ENCODE measurements around the gene POLRMT. TPM values are rescaled to one million over a fixed set of nuclear protein-coding genes. Genes with fewer than 3 reads are reported as not detected.
"Not testable (repeated sequence)": the region's sequence is repeated elsewhere in the genome, so short reads cannot be mapped to it uniquely, and the experiment has no call there.

Gene POLRMT
- total and polyA plus RNA-seq, 4 donors, result 10.1 to 76.6 (median 26.6) TPM

DNA sequence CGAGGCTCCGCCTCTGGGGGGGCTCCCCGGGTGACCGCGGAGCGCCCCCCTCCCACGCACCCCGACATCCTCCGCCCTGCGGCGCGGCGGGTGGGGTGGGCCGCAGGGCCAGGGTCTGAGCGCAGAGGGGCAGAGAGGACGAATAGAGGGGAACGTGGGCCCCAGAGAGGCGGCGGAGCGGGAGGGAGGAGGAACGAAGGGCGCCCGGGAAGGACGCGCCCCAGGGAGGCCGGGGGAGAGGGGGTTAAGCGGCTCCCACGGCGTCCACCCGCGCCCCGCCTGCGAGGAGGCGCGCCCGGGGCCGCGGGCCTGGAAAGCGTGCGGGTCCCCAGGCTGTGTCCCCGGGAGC is 42.6 kb downstream of the POLRMT start:
- DNase-seq (no peak), ATAC-seq (ENCODE audit: low FRiP score) (no peak)
- Histone ChIP-seq H3K4me1 (ENCODE audit: control insufficient read depth in 1 of 2, insufficient read depth in 2 of 2, low read length in 2 of 2) (no peaks in the 10 kb centered on the region), H3K27ac (ENCODE audit: low read depth in 1 of 2, low read length in 2 of 2) (no peak overlapping the region), H3K4me3 (ENCODE audit: low read length in 2 of 2) (no peak overlapping the region), H3K36me3 (ENCODE audit: control insufficient read depth in 1 of 2, insufficient read depth in 2 of 2, low read length in 1 of 2) (no peaks in the 10 kb centered on the region), H3K9me3 (ENCODE audit: control insufficient read depth, low read length) (no peaks in the 10 kb centered on the region), H3K27me3 (ENCODE audit: control insufficient read depth in 1 of 2, insufficient read depth in 2 of 2, low read length in 1 of 2) (no peaks in the 10 kb centered on the region)
- intact Hi-C loops (cut with DNase I), result no loop called here
- WGBS, 2 donors, result 7 to 9% methylated on average over 30 to 41 of the region's 41 CpGs

- H3K9me3 ChIP-seq (ENCODE audit: control insufficient read depth, low read length), result no peaks in the 10 kb centered on the region
- 1 to 2% methylated on average over 21 to 50 of the region's 50 CpGs for WGBS, 2 donors
- intact Hi-C loops (cut with DNase I), result no loop called here
- DNase-seq (no peak), ATAC-seq (ENCODE audit: low FRiP score) (no peak)
- H3K4me3 ChIP-seq (ENCODE audit: low read length in 2 of 2), result no peak overlapping the region
- H3K4me1 ChIP-seq (ENCODE audit: control insufficient read depth in 1 of 2, insufficient read depth in 2 of 2, low read length in 2 of 2), result no peaks in the 10 kb centered on the region
- no peaks in the 10 kb centered on the region for H3K27me3 ChIP-seq (ENCODE audit: control insufficient read depth in 1 of 2, insufficient read depth in 2 of 2, low read length in 1 of 2)
- H3K27ac ChIP-seq (ENCODE audit: low read depth in 1 of 2, low read length in 2 of 2), result no peak overlapping the region
- no peaks in the 10 kb centered on the region for H3K36me3 ChIP-seq (ENCODE audit: control insufficient read depth in 1 of 2, insufficient read depth in 2 of 2, low read length in 1 of 2)
Observed at GRCh38 chr19:590396-590745, 43.0 kb downstream of the POLRMT start.

DNA sequence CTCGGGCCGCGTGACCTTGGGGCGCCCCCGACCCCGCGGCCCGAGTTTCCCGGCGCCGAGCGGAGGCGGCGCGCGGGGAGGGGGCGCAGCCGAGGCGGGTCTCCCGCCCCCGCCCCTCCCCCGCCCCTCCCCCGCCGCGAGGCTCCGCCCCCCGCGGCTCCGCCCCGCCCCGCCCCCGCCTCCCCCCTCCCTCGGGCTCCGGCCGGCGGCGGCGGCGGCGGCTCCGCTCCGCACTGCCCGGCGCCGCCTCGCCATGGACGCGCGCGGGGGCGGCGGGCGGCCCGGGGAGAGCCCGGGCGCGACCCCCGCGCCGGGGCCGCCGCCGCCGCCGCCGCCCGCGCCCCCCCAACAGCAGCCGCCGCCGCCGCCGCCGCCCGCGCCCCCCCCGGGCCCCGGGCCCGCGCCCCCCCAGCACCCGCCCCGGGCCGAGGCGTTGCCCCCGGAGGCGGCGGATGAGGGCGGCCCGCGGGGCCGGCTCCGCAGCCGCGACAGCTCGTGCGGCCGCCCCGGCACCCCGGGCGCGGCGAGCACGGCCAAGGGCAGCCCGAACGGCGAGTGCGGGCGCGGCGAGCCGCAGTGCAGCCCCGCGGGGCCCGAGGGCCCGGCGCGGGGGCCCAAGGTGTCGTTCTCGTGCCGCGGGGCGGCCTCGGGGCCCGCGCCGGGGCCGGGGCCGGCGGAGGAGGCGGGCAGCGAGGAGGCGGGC is 43.5 kb downstream of the POLRMT start, which contains the start of gene HCN2:
Gene HCN2, plus strand, starts transcription at position 189 of the 703 bp plus-strand sequence. Its CDS starts 65 bp downstream, at position 254.
- intact Hi-C loops (cut with DNase I), result no loop called here
- Histone ChIP-seq H3K4me1 (ENCODE audit: control insufficient read depth in 1 of 2, insufficient read depth in 2 of 2, low read length in 2 of 2) (no peaks in the 10 kb centered on the region), H3K27me3 (ENCODE audit: control insufficient read depth in 1 of 2, insufficient read depth in 2 of 2, low read length in 1 of 2) (no peaks in the 10 kb centered on the region), H3K27ac (ENCODE audit: low read depth in 1 of 2, low read length in 2 of 2) (no peak within 1 kb of the TSS), H3K4me3 (ENCODE audit: low read length in 2 of 2) (no peak within 1 kb of the TSS), H3K9me3 (ENCODE audit: control insufficient read depth, low read length) (no peaks in the 10 kb centered on the region), H3K36me3 (ENCODE audit: control insufficient read depth in 1 of 2, insufficient read depth in 2 of 2, low read length in 1 of 2) (no peaks in the 10 kb centered on the region)
- DNase-seq (no peak), ATAC-seq (ENCODE audit: low FRiP score) (no peak)
- 1% methylated on average over 19 to 124 of the region's 132 CpGs for WGBS, 2 donors

DNA sequence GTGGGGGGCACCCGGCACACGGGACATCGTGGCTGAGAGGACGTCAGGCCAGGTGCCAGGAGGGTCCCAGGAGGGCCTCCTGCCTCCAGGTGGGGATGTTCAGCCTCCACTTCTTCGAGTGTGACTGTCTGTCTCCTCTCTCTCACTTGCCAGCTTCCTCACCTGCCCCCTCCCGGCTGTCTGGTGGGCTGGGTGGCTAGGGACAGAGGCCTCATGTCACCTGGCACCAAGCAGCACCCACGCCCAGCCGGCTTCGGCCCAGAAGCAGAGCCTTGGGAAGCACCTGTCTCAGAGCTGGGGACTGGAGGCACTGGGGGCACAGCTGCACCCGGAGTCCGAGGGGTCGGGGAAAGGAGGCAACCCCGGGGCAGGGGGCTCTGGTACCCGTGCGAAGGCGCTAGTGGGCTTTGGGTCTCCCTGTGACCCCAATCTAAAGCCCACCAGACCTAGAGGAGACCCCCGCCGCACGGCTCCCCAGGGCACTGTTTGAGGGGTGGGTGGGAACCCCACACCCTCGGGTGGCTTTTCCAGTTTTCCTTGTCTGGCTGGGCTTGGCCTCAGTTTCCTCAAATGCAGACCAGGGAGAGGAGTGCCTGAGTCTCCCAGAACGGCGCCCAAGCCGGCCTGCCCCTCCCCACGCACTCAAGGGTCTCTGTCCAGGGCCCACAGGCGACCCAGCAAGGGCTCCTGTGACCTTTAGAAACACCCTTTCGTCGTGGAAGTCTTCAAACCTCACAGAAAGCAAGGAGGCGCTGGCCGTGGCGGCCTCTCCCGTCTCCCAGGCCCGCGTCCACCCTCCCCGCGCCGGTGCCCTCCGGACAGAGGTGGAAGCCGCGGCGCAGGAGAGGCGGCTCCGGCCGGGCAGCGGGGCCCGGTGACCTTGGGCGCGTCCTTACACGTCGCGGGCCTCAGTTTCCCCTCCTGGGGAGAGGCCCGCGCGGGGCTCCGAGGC is 44.3 kb downstream of the POLRMT start:
- Histone ChIP-seq H3K27me3 (ENCODE audit: control insufficient read depth in 1 of 2, insufficient read depth in 2 of 2, low read length in 1 of 2) (no peaks in the 10 kb centered on the region), H3K36me3 (ENCODE audit: control insufficient read depth in 1 of 2, insufficient read depth in 2 of 2, low read length in 1 of 2) (no peaks in the 10 kb centered on the region), H3K27ac (ENCODE audit: low read depth in 1 of 2, low read length in 2 of 2) (no peak overlapping the region), H3K4me3 (ENCODE audit: low read length in 2 of 2) (no peak overlapping the region), H3K4me1 (ENCODE audit: control insufficient read depth in 1 of 2, insufficient read depth in 2 of 2, low read length in 2 of 2) (no peaks in the 10 kb centered on the region), H3K9me3 (ENCODE audit: control insufficient read depth, low read length) (no peaks in the 10 kb centered on the region)
- WGBS, 2 donors, result 14 to 19% methylated on average over 48 to 54 of the region's 54 CpGs
- ATAC-seq (ENCODE audit: low FRiP score) (no peak), DNase-seq (no peak)
- intact Hi-C loops (cut with DNase I), result no loop called here

DNA sequence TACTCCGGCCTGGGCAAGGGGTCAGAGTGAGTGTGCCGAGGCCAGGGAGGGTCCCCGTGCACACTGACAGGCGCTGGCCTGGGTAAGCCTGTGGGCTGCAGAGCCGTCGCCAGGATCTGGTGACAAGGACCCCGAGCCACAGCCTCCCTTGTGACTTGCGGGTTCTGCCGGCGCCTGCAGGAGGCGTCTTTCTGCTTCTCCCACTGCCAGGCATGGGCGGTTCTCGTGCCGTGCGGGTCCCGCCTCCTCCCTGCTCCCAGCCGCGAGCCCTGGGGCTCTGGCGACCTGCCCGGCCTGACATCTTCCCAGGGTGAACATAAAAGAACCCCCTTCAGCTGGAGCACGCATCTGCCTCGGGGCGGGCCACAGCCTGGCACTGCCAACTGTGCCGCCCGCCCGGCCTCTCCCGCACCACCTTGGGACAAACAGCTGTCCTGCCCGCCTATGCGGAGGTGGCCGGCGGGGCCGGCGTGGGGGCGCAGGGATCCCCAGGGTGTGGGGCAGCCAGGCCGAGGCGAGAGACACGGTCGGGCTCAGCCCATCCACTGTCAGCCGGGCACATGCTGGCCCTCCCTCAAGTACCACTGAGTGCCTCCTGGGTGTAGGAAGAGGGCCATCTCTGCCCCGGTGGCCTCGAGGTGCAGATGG is 45.1 kb downstream of the POLRMT start:
- Histone ChIP-seq H3K27ac (ENCODE audit: low read depth in 1 of 2, low read length in 2 of 2) (no peak overlapping the region), H3K4me1 (ENCODE audit: control insufficient read depth in 1 of 2, insufficient read depth in 2 of 2, low read length in 2 of 2) (no peaks in the 10 kb centered on the region), H3K4me3 (ENCODE audit: low read length in 2 of 2) (no peak overlapping the region), H3K36me3 (ENCODE audit: control insufficient read depth in 1 of 2, insufficient read depth in 2 of 2, low read length in 1 of 2) (no peaks in the 10 kb centered on the region), H3K9me3 (ENCODE audit: control insufficient read depth, low read length) (no peaks in the 10 kb centered on the region), H3K27me3 (ENCODE audit: control insufficient read depth in 1 of 2, insufficient read depth in 2 of 2, low read length in 1 of 2) (no peaks in the 10 kb centered on the region)
- peak; percentile 2 for ATAC-seq (ENCODE audit: low FRiP score)
- DNase-seq, result no peak
- 5 to 8% methylated on average over 34 to 41 of the region's 41 CpGs for WGBS, 2 donors
- intact Hi-C loops (cut with DNase I), result no loop called here

GRCh38 chr19:585551-586110 is 47.7 kb downstream of the POLRMT start:
- H3K27ac ChIP-seq (ENCODE audit: low read depth in 1 of 2, low read length in 2 of 2), result no peak overlapping the region
- intact Hi-C loops (cut with DNase I), result no loop called here
- no peak for DNase-seq
- H3K4me3 ChIP-seq (ENCODE audit: low read length in 2 of 2), result no peak overlapping the region
- peaks cover 0 to 3% of the 10 kb centered on the region in 2 donors for H3K36me3 ChIP-seq (ENCODE audit: control insufficient read depth in 1 of 2, insufficient read depth in 2 of 2, low read length in 1 of 2)
- no peaks in the 10 kb centered on the region for H3K4me1 ChIP-seq (ENCODE audit: control insufficient read depth in 1 of 2, insufficient read depth in 2 of 2, low read length in 2 of 2)
- no peak for ATAC-seq (ENCODE audit: low FRiP score)
- H3K27me3 ChIP-seq (ENCODE audit: control insufficient read depth in 1 of 2, insufficient read depth in 2 of 2, low read length in 1 of 2), result no peaks in the 10 kb centered on the region
- WGBS, 2 donors, result 63 to 64% methylated on average over 10 of the region's 10 CpGs
- no peaks in the 10 kb centered on the region for H3K9me3 ChIP-seq (ENCODE audit: control insufficient read depth, low read length)

GRCh38 chr19:585146-585545 is 48.2 kb downstream of the POLRMT start:
- H3K27ac ChIP-seq (ENCODE audit: low read depth in 1 of 2, low read length in 2 of 2); H3K9me3 ChIP-seq (ENCODE audit: control insufficient read depth, low read length); H3K4me1 ChIP-seq (ENCODE audit: control insufficient read depth in 1 of 2, insufficient read depth in 2 of 2, low read length in 2 of 2); H3K4me3 ChIP-seq (ENCODE audit: low read length in 2 of 2); intact Hi-C loops (cut with DNase I); H3K27me3 ChIP-seq (ENCODE audit: control insufficient read depth in 1 of 2, insufficient read depth in 2 of 2, low read length in 1 of 2); H3K36me3 ChIP-seq (ENCODE audit: control insufficient read depth in 1 of 2, insufficient read depth in 2 of 2, low read length in 1 of 2); ATAC-seq (ENCODE audit: low FRiP score); DNase-seq: not testable (repeated sequence)
- WGBS, 2 donors, result 84 to 87% methylated on average over 24 to 34 of the region's 34 CpGs

DNA sequence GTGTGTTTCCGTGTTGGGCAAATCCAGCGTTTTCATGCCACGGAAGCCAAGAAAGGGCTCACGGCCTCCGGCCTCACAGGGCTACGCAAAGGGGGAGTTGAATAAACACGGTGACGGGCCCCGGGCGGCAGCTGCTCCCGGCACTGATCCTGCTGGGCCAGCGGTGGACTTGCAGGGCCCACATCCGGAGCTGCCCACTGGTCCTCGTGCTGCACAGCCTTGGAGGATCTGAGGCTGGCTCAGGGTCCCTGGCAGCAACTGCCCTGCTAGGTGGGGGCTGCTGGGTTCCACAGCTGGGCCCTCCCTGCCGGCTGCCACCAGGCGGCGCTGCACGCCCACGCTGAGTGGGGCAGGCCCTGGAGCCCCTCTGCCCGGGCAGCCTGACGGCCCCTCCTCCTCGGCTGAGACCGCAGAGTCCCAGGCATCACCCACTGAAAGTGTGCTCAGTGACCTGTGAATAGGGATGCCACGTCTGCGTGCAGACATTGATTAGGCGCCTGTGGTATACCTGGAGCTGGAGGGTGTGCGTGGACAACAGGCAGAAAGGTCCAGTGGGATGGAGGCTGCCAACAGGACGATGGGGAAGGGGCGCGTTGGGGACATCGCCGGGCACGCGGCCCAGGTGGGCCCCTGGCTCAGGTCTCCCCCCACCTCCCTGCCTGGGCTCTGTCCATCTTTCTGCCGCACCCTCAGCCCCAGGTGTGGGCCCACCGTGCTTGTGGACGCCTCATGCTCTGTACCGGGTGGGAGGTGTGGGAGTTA is 48.9 kb downstream of the POLRMT start:
- H3K27ac ChIP-seq (ENCODE audit: low read depth in 1 of 2, low read length in 2 of 2), result no peak overlapping the region
- H3K36me3 ChIP-seq (ENCODE audit: control insufficient read depth in 1 of 2, insufficient read depth in 2 of 2, low read length in 1 of 2), result peaks cover 0 to 3% of the 10 kb centered on the region in 2 donors
- no peaks in the 10 kb centered on the region for H3K4me1 ChIP-seq (ENCODE audit: control insufficient read depth in 1 of 2, insufficient read depth in 2 of 2, low read length in 2 of 2)
- no peaks in the 10 kb centered on the region for H3K27me3 ChIP-seq (ENCODE audit: control insufficient read depth in 1 of 2, insufficient read depth in 2 of 2, low read length in 1 of 2)
- no peak overlapping the region for H3K4me3 ChIP-seq (ENCODE audit: low read length in 2 of 2)
- DNase-seq (peak in 1 of 2 donors; percentile 83), ATAC-seq (ENCODE audit: low FRiP score) (peak; percentile 44)
- 22 to 24% methylated on average over 36 to 38 of the region's 38 CpGs for WGBS, 2 donors
- intact Hi-C loops (cut with DNase I), result no loop called here
- no peaks in the 10 kb centered on the region for H3K9me3 ChIP-seq (ENCODE audit: control insufficient read depth, low read length)
